Sciatic nerve (tissue), 2 donors: ENCODE results near the gene POLR2L. TPM values are rescaled to one million over a fixed set of nuclear protein-coding genes. Genes with fewer than 3 reads are reported as not detected.

Experiments
- ATAC-seq: fragments of 200-7000 bp; cut with Tn5 transposase; one replicate; pipeline ENCODE4 v1.9.1; 2020; ENCODE audit warnings: mild to moderate bottlenecking, moderate library complexity
- DNase-seq: peaks from one replicate; pipeline ENCODE4 v3.0.0-alpha.2; 2020; ENCODE audit warnings: low spot score
- intact Hi-C: fragments of 100-400 bp; cut with DNase I; formaldehyde crosslinking; loops from one replicate; pipeline ENCODE4 v1.14.2; 2022
- total RNA-seq: library from RNA; stranded (reverse); fragmentation: NEBNext Ultra II Directional; extraction: Animal tissue kit (Norgen Biotek cat#: 25700); gene quantifications from one replicate; pipeline ENCODE4 v1.2.1, GENCODE V29; 2021
- donor health status: DM: no; HTN: no; CAD: no.
- donor health status: DM: no; HTN: no; CAD: no.

Gene POLR2L
- 85.2 TPM for total RNA-seq

GRCh38 chr11:842370-843002, at the start of gene POLR2L, which contains the start of gene TSPAN4:
Gene POLR2L (minus strand): TSS chr11:842529. CDS start chr11:842508, 21 bp downstream.
Gene TSPAN4 (plus strand): TSS chr11:842852. CDS start chr11:850305, 7,453 bp downstream.
- ATAC-seq (no peak), DNase-seq (peak; percentile 95)
- intact Hi-C loops: no loop called here

GRCh38 chr11:890794-891540, 48.6 kb upstream of the POLR2L start:
- no peak for DNase-seq
- ATAC-seq: no peak
- intact Hi-C loops: no loop called here

DNA sequence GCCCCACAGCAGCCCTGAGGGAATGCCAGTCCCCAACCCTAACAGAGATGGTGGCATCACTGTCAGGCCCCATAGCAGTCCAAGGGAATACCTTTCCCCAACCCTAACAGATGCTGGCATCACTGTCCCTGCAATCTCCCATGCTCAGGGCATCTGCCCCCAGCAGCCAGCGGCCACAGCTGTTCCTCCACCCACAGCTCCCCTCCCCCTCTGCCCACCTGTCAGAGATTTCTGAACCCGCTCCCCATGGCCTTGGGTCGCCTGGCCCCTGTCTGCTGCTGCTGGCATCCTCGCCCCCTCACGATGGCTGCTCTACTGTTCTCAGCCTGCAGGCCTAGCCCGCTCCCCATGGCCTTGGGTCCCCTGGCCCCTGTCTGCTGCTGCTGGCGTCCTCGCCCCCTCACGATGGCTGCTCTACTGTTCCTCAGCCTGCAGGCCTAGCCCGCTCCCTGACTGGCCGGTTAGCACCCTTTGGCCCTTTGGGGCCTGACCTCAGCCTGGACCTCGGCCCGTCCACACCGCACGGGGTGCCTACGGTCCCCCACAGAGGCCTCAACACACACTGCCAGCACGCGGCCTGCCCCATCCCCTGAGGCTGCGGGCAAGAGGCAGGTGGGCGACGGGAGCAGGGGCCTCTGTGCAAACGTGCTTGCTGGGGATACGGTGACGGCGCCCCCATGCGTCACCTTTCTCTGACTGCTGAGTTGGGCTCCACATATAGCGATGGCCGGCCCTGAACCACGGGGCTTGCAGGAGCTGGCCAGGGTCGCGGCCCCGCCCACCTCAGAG, 47.6 kb upstream of the POLR2L start:
- intact Hi-C loops: no loop called here
- ATAC-seq: no peak
- DNase-seq: no peak

DNA sequence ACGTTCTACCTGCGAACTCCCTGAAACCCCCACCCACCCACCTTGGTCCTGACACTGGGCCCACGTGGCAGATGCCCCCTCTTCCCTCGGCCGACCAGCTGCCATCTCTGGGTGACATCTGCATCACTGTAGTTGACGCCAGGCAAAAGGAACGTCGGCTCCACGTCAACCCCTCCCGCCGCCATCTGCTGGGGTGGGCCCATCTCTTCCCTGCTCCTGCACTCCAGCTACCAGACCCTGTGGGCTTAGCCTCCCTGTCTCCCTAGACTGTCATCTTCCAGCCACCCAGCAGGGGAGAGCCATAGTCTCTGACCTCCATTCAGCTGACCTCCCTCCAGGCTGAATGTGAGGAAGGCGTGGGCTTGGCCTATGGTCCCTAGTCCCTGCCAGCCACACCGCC, 46.9 kb upstream of the POLR2L start:
- ATAC-seq (no peak), DNase-seq (no peak)
- intact Hi-C loops: no loop called here

DNA sequence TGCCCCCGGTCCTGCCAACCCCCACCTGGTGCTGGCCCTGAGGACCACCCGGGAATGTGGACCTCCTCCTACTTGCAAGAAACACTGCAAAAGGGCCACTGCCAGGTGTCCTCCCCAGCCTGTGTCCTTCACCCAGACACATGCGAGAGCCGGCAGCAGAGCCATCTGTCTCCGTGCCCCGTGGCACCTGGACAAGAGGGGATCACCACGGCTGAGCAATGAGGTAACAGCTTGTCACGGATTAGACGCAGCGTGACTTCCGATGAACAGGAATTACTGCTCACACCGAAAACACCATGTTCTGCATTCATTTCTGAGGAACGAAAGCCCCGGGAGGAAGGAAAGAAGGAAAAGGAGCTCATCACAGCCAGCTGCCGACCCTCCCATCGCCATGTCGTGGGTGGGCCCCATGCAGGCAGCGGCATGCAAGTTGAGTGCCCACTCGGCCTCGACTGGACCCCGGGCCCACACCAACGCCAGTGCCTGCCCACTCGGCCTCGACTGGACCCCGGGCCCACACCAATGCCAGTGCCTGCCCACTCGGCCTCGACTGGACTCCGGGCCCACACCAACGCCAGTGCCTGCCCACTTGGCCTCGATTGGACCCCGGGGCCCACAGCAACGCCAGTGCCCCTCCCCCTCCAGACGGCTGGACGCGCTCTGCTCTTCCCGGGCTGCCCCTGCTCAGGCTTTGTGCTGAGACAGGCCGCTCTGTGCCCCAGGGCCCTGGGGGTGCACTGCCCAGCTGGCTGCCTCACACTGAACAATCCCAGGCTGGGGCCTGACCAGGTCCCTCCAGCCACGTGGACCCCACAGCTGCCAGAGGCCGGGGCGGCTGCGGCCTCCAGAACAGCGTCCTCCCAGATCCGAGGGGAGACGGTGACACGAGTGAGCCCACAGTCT, 46.2 kb upstream of the POLR2L start:
- no peak for ATAC-seq
- no peak for DNase-seq
- intact Hi-C loops: no loop called here

DNA sequence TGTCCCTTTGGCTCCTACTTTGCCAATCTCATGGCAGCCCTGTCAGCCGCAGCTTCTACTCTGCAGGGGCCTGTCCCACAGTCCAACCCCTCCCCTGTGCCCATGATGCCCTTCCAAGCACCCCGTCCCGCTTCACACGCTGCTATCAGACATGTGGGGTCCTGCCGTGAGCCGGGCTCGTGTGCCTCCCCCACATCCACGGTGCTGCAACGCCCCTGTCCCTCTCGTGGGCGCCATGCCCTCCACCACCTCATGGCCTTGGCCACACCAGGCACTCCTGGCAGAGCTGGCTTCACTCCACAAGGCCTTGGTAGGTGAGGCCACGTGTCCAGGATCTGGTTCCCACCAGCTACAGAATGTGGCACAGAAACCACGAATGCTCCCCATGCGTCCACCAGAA, 45.3 kb upstream of the POLR2L start:
- DNase-seq (no peak), ATAC-seq (no peak)
- intact Hi-C loops: no loop called here

- no peak for ATAC-seq
- intact Hi-C loops: no loop called here
These were observed 44.2 kb upstream of the POLR2L start for GRCh38 chr11:886568-886967.

GRCh38 chr11:884578-885070, 42.3 kb upstream of the POLR2L start:
- peak; percentile 15 for ATAC-seq
- intact Hi-C loops: no loop called here
- DNase-seq: no peak

More at GRCh38 chr11:886568-886967, 44.2 kb upstream of the POLR2L start:
- DNase-seq: no peak

GRCh38 chr11:883527-883926, 41.2 kb upstream of the POLR2L start:
- DNase-seq: no peak
- no peak for ATAC-seq
- intact Hi-C loops: no loop called here

DNA sequence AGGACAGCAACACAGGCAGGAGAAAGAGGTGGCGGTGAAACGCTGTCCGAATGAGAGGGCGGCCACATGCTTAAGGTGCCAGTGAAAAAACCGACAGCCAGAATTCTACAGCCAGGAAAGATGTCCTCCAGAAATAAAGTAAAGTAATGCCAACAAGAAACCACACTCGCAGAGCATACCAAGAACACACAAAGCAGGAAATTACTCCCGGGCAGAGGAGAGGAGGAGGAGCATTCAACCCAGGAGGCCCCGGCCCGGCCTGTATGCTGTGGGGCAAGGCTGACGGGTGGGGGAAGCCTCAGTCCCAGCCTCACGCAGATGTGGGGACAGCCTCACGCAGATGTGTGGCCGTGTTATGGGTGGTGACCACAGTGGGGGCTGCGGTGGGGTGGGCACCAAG, 40.3 kb upstream of the POLR2L start:
- no peak for DNase-seq
- no peak for ATAC-seq
- intact Hi-C loops: no loop called here

DNA sequence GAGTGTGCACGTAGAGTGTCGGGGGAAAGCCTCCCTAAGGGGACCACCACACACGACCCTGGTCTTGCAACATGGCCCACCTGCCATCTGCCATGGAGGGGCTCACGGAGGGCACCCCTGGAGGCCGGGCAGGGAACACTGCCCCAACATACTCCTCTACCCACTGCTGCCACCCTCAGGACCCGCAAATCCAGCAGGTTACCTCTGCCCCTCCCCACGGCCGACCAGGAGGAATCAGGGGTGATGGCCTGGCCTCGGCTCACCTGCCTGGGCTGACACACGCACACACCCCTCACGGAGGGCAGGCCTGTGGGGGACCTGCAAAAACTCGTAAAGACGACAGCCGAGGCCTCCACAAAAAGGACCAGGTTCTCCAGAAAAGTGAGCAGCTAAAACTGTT, 38.1 kb upstream of the POLR2L start:
- DNase-seq (no peak), ATAC-seq (no peak)
- intact Hi-C loops: no loop called here

DNA sequence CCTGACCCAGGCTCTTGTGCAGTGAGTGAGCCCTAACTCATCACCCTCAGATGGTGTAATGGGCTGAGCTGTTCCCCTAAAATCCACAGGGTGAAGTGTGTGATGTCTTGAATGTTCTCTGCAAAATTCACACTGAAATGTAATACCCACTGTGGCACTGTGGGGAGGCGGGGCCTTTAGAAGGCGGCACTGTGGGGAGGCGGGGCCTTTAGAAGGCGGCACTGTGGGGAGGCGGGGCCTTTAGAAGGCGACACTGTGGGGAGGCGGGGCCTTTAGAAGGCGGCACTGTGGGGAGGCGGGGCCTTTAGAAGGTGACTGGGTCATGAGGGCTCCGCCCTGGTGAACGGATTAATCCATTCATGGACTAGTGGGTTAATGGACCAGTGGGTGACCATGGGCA, 35.2 kb upstream of the POLR2L start:
- no peak for DNase-seq
- intact Hi-C loops: no loop called here
- no peak for ATAC-seq

GRCh38 chr11:876545-876944, 34.2 kb upstream of the POLR2L start:
- intact Hi-C loops: no loop called here

DNA sequence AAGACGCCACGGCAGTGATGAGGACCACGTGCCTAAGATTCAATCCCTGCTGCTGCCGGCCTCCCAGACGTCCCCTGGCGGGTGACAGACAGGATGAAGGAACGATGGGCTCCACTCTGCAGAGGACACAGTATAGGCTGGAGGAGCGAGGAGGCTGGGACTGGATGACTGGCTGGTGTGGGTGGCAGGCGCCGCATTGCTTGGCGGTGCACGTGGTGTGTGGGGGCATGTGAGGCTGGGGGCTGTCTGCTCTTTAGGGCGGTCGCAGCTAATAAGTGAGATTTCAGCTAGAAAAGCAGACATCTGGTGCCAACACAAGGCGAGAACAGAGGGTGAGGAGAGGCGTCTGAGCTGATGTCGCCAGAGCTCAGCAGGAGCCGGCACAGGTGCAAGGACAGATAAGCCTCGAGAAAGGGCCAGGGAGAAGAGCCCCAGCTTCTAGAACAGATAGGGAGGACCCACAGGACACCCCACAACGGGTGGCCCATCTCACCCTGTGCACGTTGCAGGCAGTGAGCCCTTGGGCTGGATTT, 33.5 kb upstream of the POLR2L start:
- ATAC-seq: peak; percentile 21
- intact Hi-C loops: no loop called here
- no peak for DNase-seq

More at GRCh38 chr11:876545-876944, 34.2 kb upstream of the POLR2L start:
- DNase-seq (no peak), ATAC-seq (peak; percentile 59)

DNA sequence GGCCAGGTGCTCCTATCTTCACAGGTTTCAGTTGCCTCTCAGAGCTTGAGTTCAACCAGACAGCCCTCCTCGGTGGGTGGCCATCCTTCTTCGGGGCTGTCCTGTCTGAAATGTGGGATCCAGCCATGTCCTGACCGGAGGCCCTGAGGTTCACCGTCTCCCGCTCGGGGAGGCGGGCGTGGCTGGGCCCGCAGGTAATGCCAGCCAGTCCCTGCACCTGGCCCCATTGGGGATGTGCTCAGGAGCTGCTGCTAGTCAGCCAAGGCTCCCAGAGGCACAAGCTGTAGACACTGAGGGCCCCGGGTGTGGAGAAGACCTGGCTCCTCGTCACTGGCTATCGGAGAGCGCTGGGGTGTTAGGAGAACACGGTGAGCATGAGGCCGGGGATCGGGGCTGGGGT, 32.9 kb upstream of the POLR2L start:
- ATAC-seq (no peak), DNase-seq (no peak)
- intact Hi-C loops: no loop called here

- intact Hi-C loops: no loop called here
- ATAC-seq: no peak
These were observed 31.4 kb upstream of the POLR2L start for GRCh38 chr11:873706-874105.

GRCh38 chr11:872799-873198, 30.5 kb upstream of the POLR2L start:
- intact Hi-C loops: no loop called here
- no peak for DNase-seq
- ATAC-seq: no peak

More at GRCh38 chr11:873706-874105, 31.4 kb upstream of the POLR2L start:
- DNase-seq: no peak

DNA sequence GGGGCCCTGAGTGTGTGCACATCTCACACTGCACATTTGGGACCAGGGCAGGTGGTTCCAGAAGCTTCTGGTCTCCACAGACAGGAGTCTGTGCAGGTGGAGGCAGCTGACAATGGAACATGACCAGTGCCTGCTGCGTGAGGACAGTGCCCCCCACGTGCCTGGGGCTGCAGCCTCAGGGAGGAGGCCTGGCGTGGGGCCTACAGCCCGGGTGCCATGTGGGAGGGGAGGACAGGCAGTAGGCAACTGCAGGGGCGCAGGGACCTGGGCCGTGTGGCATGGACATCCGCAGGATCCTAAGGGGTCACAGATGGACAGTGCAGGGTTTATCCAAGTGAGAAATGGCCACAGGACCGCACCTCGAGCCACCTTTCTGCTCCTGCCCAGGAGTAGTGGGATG, 29.1 kb upstream of the POLR2L start:
- intact Hi-C loops: no loop called here
- DNase-seq (no peak), ATAC-seq (no peak)
